HG03159 (cell line): Measurements from ENCODE around the gene AP1G2.

Source experiments
- ATAC-seq: cut with Tn5 transposase; IDR thresholded peaks from one replicate; pipeline ENCODE4 v1.9.1; 2021; ENCODE audit warnings: mild to moderate bottlenecking, moderate library complexity; ENCODE audit not compliant: unreplicated experiment

The AP1G2 gene

GRCh38 chr14:23521785-23522640 lies 45.6 kb downstream of the AP1G2 start:
- no peak for ATAC-seq

GRCh38 chr14:23520899-23521533 lies 46.6 kb downstream of the AP1G2 start:
- no peak for ATAC-seq

GRCh38 chr14:23518709-23519108 lies 48.9 kb downstream of the AP1G2 start:
- no peak for ATAC-seq

GRCh38 chr14:23517650-23518326 lies 49.8 kb downstream of the AP1G2 start:
- no peak for ATAC-seq

- no peak for ATAC-seq
Measured at GRCh38 chr14:23514644-23514957, 53.0 kb downstream of the AP1G2 start.

GRCh38 chr14:23513818-23514643 lies 53.6 kb downstream of the AP1G2 start:
- ATAC-seq = no peak

GRCh38 chr14:23513005-23513817 lies 54.4 kb downstream of the AP1G2 start:
- no peak for ATAC-seq

- no peak for ATAC-seq
Measured at GRCh38 chr14:23512156-23512555, 55.4 kb downstream of the AP1G2 start.
